SHP77 treated with DMSO at 0.1 percent for 48 hours (cell line): ENCODE results near the gene TRAPPC10.
"Not testable (repeated sequence)": the region's sequence is repeated elsewhere in the genome, so short reads cannot be mapped to it uniquely, and the experiment has no call there.

Experiments used
- DNase-seq: peaks from one replicate; lab custom pipeline; 2025; lab: John Stamatoyannopoulos, UW

Gene TRAPPC10

DNA sequence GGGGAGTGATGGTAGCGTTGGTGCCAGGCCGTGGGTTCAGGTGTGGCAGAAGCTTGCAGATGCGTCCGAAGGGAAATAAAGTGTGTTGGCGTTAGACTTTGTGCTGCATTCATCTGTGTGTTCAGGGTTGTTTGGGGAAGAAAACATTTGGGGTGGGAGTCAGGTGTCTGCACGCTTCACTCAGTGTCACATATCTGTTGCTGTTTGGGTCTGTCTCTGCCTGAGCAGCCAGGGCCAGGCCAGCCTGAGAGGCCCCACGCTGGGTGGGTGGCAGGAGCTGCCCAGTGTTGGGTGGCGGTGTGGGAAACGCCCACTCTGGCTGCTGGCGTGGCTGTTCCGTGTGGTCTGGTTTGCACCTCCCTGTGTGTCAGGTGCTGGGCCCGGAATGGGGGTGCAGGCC is 133.5 kb downstream of the TRAPPC10 start:
- DNase-seq: not testable (repeated sequence)

GRCh38 chr21:44147108-44147507 is 135.0 kb downstream of the TRAPPC10 start:
- not testable (repeated sequence) for DNase-seq

- not testable (repeated sequence) for DNase-seq
These were observed 138.1 kb downstream of the TRAPPC10 start for GRCh38 chr21:44150255-44150654.

- DNase-seq: not testable (repeated sequence)
These were observed 141.2 kb downstream of the TRAPPC10 start for GRCh38 chr21:44153214-44153888.

- DNase-seq: not testable (repeated sequence)
These were observed 141.8 kb downstream of the TRAPPC10 start for GRCh38 chr21:44153889-44154228.

GRCh38 chr21:44154816-44155230 is 142.7 kb downstream of the TRAPPC10 start:
- not testable (repeated sequence) for DNase-seq

GRCh38 chr21:44155231-44155993 is 143.3 kb downstream of the TRAPPC10 start:
- DNase-seq: not testable (repeated sequence)

GRCh38 chr21:44155994-44156380 is 143.9 kb downstream of the TRAPPC10 start:
- not testable (repeated sequence) for DNase-seq
